ENCODE results near the gene CAPN3. TPM values are rescaled to one million over a fixed set of nuclear protein-coding genes. Genes with fewer than 3 reads are reported as not detected.
"Not testable (repeated sequence)": the region's sequence is repeated elsewhere in the genome, so short reads cannot be mapped to it uniquely, and the experiment has no call there.

The CAPN3 gene
- total RNA-seq (10 to 100 TPM in 1 of 9 donors, 1 to 10 TPM in 8; 1.3 to 12.2 (median 7.3) TPM), polyA plus RNA-seq (1 to 10 TPM; 2.0 to 9.9 TPM)
- long read RNA-seq, donor 1, result 0 reads
- long read RNA-seq, donor 2, partial matches to known transcripts, result 0 of 1 reads
- long read RNA-seq, donor 2, other reads (novel, unspliced or antisense), result 1 of 1 reads
- long read RNA-seq, donor 3, result 0 reads

DNA sequence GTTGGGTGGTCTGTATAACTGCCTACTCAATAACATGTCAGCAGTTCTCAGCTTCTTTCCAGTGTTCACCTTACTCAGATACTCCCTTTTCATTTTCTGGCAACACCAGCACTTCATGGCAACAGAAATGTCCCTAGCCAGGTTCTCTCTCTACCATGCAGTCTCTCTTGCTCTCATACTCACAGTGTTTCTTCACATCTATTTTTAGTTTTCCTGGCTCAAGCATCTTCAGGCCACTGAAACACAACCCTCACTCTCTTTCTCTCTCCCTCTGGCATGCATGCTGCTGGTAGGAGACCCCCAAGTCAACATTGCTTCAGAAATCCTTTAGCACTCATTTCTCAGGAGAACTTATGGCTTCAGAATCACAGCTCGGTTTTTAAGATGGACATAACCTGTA is at the start of gene CAPN3:
CAPN3 (plus strand) TSS at position 253 of the 400 bp plus-strand sequence. CDS start 305 bp downstream, outside the sequence.
- intact Hi-C loops (cut with DNase I), result loop anchor here in 1 of 10 donors (10.0 kb wide), 1 partner anchor 64 kb away; no protein-coding TSS in a partner anchor
- 55 to 68% (median 60%) methylated on average over 1 of the region's 1 CpG for WGBS, 4 donors
- Histone ChIP-seq H3K9me3 (no peaks in the 10 kb centered on the region), H3K27ac (peak within 1 kb of the TSS in 6 of 12 donors; percentile 3 to 44 (median 20)), H3K4me1 (peaks cover 0 to 13% (median 0%) of the 10 kb centered on the region in 12 donors), H3K4me3 (peak within 1 kb of the TSS in 1 of 12 donors; percentile 15), H3K27me3 (no peaks in the 10 kb centered on the region), H3K36me3 (peaks cover 0 to 42% (median 19%) of the 10 kb centered on the region in 9 donors)
- peak; percentile 76 to 92 (median 84) for ATAC-seq
- TF ChIP-seq POLR2A (IDR thresholded peaks at IDR 0.05), result no peak
- TF ChIP-seq, protein P1, sequence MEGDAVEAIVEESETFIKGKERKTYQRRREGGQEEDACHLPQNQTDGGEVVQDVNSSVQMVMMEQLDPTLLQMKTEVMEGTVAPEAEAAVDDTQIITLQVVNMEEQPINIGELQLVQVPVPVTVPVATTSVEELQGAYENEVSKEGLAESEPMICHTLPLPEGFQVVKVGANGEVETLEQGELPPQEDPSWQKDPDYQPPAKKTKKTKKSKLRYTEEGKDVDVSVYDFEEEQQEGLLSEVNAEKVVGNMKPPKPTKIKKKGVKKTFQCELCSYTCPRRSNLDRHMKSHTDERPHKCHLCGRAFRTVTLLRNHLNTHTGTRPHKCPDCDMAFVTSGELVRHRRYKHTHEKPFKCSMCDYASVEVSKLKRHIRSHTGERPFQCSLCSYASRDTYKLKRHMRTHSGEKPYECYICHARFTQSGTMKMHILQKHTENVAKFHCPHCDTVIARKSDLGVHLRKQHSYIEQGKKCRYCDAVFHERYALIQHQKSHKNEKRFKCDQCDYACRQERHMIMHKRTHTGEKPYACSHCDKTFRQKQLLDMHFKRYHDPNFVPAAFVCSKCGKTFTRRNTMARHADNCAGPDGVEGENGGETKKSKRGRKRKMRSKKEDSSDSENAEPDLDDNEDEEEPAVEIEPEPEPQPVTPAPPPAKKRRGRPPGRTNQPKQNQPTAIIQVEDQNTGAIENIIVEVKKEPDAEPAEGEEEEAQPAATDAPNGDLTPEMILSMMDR (IDR thresholded peaks at IDR 0.05), result no peak
- DNase-seq, result no peak

DNA sequence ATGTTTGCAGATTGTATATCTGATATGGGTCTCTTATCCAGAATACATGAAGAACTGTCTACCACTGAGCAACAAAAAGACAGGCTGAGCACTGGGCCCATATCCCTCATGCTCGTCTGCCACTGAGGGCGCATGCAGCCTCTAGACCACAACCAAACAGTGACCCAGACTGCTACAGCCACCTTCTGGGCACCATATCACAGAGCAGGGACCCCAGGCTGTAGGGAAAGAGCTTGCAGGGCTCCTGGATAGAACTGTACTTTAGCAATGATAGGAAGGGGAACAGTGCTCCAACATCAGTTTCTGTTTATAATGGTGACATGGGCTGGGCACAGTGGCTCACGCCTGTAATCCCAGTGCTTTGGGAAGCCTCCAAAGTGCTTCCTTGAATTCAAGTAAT is 45.8 kb upstream of the CAPN3 start:
- H3K36me3 ChIP-seq, result peaks cover 0 to 79% (median 56%) of the 10 kb centered on the region in 9 donors
- 37 to 55% (median 50%) methylated on average over 3 of the region's 3 CpGs for WGBS, 4 donors

DNA sequence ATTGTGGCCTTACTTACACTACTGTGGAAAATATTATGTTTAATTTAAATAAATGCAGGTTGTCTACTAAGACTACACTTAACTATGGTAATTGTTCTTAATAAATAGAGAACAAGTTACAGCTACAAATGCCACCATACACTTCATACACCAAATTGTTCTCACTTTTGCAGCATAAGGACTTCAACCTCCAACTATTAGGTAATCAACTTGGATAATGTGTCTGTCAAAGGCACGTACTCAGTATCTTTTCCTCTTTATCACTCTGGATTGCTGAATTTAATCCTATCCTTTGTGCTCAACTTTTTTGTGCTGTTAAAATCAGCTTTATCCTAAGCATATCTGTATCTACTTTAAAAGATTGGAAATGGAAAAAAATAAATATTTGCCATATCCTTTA is 44.5 kb upstream of the CAPN3 start:
- ATAC-seq (no peak), DNase-seq (no peak)
- H3K4me1 ChIP-seq, result no peaks in the 10 kb centered on the region
- peaks cover 0 to 67% (median 42%) of the 10 kb centered on the region in 9 donors for H3K36me3 ChIP-seq
- TF ChIP-seq, protein P1 (IDR thresholded peaks at IDR 0.05), result no peak
- TF ChIP-seq POLR2A (IDR thresholded peaks at IDR 0.05), result no peak
- WGBS, 4 donors, result 90 to 98% (median 95%) methylated on average over 1 of the region's 1 CpG
- H3K27ac ChIP-seq, result no peak overlapping the region
- H3K9me3 ChIP-seq, result no peaks in the 10 kb centered on the region
- intact Hi-C loops (cut with DNase I), result no loop called here
- H3K27me3 ChIP-seq, result no peaks in the 10 kb centered on the region
- no peak overlapping the region for H3K4me3 ChIP-seq

More for the DNA sequence above, 45.8 kb upstream of the CAPN3 start:
- no peak for TF ChIP-seq POLR2A (IDR thresholded peaks at IDR 0.05)
- TF ChIP-seq, protein P1 (IDR thresholded peaks at IDR 0.05), result no peak
- no peak overlapping the region for H3K27ac ChIP-seq
- H3K27me3 ChIP-seq, result no peaks in the 10 kb centered on the region
- no peak overlapping the region for H3K4me3 ChIP-seq
- intact Hi-C loops (cut with DNase I), result no loop called here
- H3K4me1 ChIP-seq, result no peaks in the 10 kb centered on the region
- no peak for DNase-seq
- ATAC-seq, result no peak
- no peaks in the 10 kb centered on the region for H3K9me3 ChIP-seq

DNA sequence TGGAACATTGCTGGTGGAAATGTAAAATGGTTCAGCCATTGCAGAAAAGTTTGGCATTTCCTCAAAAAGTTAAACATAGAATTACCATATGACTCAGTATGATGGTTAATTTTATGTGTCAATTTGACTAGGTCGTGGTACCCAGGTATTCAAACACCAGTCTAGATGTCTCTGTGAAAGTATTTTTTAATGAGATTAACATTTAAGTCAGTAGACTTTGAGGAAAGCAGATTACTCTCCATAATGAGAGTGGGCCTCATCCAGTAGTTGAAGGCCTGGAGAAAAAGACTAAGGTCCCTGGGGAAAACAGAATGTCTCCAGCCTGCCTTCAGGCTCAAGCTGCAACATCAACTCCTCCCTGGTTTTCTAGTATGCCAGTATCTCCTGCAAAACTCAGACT is 43.8 kb upstream of the CAPN3 start:
- H3K4me1 ChIP-seq, result no peaks in the 10 kb centered on the region
- H3K27me3 ChIP-seq, result no peaks in the 10 kb centered on the region
- peaks cover 0 to 62% (median 35%) of the 10 kb centered on the region in 9 donors for H3K36me3 ChIP-seq
- H3K27ac ChIP-seq, result no peak overlapping the region
- no peak overlapping the region for H3K4me3 ChIP-seq
- DNase-seq, result no peak
- 75 to 91% (median 88%) methylated on average over 1 of the region's 1 CpG for WGBS, 4 donors
- TF ChIP-seq POLR2A (IDR thresholded peaks at IDR 0.05), result no peak
- TF ChIP-seq, protein P1 (IDR thresholded peaks at IDR 0.05), result no peak
- no peak for ATAC-seq
- intact Hi-C loops (cut with DNase I), result no loop called here
- H3K9me3 ChIP-seq, result no peaks in the 10 kb centered on the region

DNA sequence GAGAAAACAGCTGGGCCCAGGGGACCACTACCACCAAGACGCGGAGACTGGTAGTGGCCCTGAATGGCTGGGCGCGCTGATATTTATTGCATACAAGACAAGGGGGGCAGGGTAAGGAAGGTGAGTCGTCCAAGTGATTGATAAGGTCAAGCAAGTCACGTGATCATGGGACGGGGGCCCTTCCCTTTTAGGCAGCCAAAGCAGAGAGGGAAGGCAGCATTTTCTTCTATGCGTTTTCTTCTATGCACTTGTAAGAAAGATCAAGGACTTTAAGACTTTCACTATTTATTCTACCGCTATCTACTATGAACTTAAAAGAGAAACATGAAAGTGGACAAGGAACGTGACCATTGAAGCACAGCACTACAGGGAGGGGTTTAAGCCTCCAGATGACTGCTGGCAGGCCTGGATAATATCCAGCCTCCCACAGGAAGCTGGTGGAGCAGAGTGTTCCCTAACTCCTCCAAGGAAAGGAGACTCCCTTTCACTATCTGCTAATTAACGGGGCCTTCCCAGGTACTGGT is 43.0 kb upstream of the CAPN3 start:
- intact Hi-C loops (cut with DNase I); H3K4me3 ChIP-seq; H3K9me3 ChIP-seq; H3K27me3 ChIP-seq; H3K4me1 ChIP-seq; H3K27ac ChIP-seq; DNase-seq; ATAC-seq: not testable (repeated sequence)
- 62 to 69% (median 68%) methylated on average over 11 of the region's 11 CpGs for WGBS, 4 donors
- H3K36me3 ChIP-seq, result peaks cover 0 to 58% (median 27%) of the 10 kb centered on the region in 9 donors
